ENCODE data around the gene CYBA.

DNA sequence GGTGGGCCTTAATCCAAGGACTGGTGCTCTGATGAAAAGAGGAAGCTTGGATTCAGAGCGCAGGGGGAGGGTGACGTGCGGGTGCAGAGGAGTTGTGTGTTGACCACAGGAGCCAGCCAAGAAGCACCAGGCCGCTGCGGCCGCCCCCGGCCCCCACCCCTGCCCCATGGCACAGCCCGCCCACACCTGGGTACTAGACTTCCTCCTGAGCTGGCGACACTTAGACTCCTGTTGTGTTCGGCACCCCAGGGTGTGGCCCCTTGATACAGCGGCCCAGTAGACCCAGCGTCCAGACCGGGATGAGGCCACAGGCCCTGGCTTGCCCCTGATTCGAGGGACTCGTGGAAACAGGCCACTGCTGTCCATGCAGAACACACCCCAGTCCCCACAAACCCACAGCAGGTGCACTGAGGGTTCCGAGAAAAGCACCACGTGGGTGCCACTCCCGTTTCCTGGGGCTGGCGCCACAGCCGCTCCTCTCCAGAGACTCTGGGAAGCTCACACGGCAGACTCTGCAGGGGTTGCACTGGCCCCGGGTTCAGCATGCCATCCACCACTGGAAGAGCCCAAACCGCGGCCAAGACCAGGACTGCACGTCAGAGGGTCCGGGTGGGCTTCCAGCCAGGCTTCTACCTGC lies 41.2 kb upstream of the CYBA start:
- TF ChIP-seq, protein P1, sequence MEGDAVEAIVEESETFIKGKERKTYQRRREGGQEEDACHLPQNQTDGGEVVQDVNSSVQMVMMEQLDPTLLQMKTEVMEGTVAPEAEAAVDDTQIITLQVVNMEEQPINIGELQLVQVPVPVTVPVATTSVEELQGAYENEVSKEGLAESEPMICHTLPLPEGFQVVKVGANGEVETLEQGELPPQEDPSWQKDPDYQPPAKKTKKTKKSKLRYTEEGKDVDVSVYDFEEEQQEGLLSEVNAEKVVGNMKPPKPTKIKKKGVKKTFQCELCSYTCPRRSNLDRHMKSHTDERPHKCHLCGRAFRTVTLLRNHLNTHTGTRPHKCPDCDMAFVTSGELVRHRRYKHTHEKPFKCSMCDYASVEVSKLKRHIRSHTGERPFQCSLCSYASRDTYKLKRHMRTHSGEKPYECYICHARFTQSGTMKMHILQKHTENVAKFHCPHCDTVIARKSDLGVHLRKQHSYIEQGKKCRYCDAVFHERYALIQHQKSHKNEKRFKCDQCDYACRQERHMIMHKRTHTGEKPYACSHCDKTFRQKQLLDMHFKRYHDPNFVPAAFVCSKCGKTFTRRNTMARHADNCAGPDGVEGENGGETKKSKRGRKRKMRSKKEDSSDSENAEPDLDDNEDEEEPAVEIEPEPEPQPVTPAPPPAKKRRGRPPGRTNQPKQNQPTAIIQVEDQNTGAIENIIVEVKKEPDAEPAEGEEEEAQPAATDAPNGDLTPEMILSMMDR (IDR thresholded peaks at IDR 0.05): no peak
- TF ChIP-seq POLR2A (IDR thresholded peaks at IDR 0.05): no peak
- TF ChIP-seq POLR2AphosphoS5 (IDR thresholded peaks at IDR 0.05; ENCODE audit: insufficient read depth in 1 of 2, low read depth in 1 of 2): no peak
